NAMALWA (cell line): ENCODE measurements around the gene PHF12.
"Not testable (repeated sequence)": the region's sequence is repeated elsewhere in the genome, so short reads cannot be mapped to it uniquely, and the experiment has no call there.

Experiments
- DNase-seq: peaks from one replicate; pipeline ENCODE4 v3.0.0-alpha.2; 2015; ENCODE audit warnings: low spot score

PHF12 gene

DNA sequence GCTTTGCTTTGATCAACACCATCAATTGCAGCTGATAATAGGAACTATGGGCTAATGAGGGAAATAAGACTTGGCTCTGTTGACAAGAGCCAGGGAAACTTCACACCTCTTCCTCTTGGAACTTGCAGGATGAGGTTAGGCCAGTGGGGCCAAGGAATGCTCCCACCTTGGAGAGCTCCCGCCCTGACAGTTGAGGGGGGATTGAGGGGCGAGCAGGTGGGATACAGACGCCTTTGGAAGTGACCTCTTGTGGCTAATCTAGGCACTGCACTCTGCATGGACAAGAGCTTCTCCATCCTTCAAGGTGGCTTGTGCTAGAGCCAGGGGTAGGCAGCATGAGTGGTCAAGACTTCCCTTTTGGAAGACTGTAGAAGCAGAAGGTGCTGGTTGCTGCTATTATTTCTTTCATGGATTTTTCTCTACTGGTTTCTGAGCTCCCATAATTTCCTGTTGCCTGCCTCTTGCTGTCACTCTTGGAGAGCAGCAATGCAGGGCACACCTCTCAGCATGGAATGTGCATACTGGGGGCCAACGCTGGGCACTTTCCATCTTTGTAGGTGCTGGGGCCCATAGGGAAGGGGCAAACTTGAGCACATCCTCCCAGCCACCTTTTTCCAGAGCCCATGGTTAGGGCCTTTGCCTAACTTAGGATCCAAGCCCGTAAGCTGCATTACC lies 2.3 kb upstream of the PHF12 start:
- DNase-seq, result peak; percentile 76

DNA sequence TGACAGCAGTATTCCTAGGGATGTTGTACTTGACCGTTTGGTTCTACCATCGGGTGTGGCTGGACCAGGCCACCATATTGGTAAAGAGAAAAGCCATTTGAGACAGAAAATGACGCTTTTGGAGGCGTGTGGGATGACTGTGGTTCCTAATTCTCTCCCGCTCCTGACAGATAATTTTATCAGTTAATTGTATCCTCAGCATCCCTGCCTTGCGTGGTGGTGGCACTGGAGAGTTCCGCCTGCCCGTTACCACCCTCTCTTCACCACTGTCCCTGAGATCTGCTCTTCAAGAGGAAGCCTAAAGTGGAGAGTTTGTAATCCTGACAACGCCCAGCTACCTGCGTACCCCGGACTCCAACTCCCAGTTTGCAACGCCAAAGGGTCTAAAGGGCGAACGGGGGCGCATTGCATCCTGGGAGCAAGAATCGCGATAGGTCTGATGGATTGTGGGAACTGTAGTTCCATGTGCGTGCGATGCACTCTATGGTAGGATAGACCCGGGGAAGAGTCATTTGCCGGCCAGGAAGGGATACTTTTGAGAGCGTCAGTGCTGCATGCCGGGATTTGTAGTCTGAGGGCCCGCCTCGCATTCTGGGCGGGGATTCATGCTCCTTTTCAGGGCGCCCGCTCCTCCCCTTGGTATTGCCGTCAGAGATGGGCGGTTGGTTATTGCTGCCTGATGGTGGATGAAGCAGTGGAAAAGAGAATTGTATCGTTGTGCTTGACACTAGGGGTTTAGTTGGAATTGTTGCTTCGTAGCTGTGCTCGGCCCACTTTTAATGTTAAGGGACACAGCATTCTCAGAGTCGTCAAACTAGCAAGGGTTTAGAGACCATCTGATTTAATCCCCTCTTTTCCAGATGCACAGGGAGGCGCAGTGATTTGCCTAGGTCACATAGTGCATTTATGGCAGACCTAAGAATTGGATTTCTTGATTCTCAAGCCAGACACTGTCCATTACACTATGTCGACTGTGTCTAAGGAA lies 965 bp upstream of the PHF12 start:
- peak; percentile 100 for DNase-seq

DNA sequence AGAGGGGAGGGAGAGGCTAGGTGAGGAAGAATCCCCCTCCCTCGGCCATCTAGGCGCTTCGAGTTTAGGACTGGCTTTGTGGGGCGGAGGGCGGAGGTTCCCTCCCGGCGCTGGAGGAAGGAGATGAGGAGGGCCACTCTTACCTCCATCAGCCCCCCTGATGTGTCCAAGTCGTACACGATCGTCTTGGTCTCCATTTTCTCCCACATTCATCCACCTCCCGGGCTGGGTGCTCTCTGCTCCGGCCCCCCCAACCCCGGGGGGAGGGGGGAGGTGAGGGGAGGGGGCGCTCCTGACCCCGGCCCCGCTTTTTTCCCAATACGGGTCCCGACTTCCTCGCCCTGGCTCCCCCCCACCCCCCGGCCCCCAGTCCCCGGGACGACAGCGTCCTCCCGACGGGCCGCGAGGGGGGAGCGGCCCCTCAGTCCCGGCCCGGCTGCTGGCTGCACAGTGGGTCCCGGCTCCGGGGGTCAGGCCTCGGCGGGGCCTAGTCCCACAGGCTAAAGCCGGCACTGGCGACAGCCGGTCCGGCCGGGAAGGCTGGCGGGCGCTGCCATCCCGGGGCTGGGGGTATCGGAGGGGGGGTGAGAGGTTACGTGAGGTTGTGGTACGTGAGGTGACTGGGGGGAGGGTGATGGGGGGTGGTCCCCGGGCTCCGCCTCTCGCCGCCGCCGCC lies 428 bp downstream of the PHF12 start:
- DNase-seq, result no peak

DNA sequence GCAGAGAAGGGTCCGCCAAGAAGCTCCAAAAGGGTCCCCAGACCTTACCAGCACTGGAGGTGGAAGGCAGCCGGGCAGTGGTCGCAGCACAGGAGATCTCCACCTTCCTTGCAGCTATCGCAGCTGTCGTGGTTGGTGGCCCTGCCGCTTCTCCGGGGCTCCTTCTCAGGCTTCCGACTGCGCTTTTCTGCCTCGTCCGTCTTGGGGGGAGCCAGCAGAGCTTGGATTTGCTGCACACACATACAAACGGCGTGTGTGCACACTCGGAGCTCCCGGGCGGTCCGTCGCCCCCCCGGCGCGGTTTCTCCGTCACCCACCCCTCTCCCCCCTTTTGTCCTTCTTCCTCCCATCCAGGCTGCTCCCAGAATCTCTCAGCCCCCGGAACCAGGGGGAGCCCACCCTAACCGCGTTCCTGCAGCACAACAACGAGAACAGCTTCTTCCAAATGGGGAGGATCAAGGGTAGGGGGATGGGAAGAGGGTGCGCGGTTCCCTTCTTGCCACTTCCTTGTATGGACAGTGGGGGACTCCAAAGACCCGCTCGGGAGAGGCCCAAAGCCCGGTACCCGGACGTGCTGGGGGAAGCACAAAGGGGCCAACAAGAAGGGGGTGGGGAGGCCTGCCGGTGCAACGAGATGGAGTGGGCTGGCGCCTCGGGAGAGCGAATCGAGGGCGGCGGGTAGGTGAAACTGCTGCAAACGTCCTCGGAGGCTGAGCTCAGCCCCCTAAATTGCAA lies 1.1 kb downstream of the PHF12 start:
- peak; percentile 70 for DNase-seq

DNA sequence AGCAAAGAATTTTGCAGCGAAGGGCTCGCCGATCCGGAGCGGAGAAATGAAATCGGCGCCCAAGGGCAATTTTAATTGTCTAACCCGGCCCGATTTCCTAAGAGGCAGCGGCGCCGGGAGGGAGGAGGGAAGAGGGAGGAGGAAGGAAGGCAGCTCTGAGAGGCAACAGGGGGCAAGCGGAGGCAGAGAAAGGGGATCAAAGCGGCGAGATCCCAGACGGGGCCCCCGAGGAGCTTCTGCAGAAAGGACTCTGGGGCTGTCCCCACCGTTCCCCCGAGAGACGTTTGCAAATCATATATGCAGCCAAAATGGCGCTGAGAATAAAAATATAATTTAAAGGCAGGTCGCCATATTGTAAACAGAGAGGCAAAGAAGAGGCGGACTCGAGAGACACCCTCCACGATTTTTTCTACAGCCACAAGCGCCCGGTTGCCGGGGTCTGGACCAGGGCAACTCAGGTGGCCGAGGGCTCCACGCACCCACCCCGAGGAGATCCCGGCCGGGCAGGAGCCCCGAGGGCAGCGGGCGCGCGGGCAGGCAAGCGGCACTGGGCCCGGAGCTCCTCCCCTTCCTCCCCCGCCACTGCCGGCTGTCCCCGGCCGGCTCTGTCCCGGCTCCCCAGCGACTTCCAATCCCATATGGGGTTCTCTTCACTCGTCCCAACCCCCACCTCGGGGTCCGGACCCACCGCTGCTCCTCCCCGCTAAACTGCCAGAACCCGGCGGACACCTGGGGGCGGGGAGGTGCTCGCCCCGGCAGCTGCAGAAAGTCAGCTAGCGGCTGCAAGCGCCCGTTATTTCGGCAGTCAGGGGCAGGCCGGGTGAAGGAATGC lies 1.9 kb downstream of the PHF12 start:
- DNase-seq, result peak; percentile 73

DNA sequence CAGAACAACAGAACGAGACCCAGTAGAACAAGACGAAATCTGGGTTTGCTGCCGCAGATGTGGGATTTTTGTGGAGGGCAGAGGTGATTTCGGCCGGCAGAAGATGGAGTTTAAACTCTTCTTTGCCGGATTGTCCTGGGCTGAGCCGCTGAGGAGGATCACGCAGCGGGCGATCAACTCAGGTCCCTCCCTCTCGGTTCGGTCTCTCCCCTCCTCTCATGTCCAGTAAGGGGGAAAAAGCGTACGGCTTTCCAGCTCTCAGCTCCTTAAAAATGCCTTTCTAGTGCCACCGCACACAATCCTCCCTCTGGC lies 2.5 kb downstream of the PHF12 start:
- DNase-seq, result peak; percentile 19

DNA sequence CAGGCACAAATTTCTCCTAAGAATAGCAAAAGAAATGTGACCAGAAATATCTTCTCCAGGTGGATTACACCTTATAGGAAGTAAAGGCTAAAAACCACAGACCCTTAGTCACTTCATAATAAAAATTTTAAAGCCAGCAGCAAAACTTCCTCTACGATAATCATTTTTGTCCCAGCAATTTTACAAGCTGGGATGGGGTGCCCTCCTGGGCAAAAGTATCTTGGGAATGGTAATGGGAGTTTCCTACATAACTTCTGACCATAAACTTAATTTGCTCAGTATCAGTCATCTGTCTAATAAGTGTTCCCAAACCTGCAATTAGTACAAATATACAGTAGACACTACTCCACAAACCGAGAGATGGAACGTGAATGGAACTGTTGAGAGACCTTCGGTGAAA lies 3.0 kb downstream of the PHF12 start:
- no peak for DNase-seq

DNA sequence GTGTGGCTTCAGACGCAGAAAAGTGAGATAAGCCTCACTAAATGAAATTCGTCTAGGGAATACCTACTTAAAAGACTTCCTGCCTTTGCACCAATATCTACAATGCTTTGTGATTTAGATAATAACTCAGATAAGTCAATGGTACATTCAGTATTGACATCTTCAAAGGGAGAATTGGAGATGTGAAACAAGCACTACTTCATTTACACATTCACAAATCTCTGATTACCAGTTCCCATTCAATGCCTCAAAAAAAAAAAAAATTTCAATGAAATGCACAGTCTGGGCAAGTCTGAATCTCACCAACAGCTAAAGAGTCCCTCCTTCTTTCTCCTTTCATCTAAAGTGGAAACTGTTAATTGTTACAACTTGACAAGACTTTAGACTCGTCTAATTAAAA lies 3.7 kb downstream of the PHF12 start:
- DNase-seq, result no peak

DNA sequence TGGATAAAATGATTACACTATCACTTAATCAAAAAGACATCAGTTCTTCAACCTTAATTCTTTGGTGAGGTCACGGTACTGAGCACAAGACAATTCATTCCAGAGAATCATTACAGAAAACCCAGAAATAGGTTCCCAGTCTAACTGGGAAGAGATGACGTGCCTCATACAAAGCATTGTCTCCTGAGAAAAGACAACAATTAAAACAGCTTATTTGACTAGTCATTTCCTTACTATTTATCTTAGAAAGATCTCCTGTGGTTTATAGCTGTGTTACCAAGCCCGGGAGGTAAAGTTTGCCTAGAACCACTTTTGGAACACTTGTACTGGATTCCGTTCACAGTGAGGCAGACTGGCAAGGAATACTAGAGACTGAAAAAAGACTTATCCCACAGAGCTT lies 5.1 kb downstream of the PHF12 start:
- DNase-seq, result no peak

DNA sequence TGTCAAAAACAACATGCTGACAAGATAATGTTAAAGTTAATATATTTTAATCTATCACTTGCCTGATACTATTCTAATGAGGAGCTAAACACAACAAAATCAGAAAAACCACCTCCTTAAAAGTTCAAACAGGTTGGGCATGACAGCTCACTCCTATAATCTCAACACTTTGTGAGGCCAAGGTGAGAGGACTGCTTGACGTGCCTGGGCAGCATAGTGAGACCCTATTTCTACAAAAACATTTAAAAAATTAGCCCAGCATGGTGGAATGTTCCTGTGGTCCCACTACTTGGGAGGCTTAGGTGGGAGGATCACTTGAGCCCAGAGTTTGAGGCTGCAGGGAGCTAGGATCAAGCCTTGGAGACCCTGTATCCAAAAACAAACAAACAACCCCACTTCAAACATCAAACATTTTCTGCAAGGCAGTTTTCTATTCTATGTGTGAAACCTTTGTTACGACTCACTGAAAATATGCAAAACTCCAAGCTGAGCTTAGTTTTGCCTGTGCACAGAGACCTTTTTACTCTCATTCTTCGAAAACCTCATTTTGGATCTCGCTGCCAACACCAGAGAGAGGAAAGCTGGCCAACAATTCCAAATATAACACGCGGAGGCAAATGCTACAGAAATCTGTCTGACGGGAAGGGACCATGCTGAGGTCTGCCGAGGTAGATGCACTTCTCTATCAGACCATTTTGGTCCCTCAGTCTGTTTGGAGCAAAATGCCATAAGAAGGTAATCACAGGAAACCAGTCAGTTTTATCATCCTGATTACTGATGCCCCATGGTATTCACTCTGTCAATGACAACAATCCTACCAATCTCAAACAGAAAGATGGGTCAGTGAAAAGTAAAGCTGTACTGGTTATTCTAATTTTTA lies 6.2 kb downstream of the PHF12 start:
- no peak for DNase-seq

DNA sequence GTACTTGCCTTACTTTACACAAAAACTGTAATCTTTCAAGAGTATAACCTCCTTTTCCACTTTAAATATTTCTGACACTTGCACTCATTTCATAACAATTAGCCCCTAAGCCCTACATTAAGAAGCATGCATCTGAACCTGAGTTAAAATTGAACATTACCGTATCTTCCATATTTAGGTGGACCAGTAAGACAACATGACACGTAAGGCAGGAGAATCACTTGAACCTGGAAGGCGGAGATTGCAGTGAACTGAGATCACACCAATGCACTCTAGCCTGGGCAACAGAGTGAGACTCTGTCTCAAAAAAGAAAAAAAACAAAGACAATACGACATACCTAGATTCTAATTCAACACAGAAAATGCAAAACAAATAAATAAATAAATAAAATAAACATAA lies 7.0 kb downstream of the PHF12 start:
- DNase-seq, result no peak

DNA sequence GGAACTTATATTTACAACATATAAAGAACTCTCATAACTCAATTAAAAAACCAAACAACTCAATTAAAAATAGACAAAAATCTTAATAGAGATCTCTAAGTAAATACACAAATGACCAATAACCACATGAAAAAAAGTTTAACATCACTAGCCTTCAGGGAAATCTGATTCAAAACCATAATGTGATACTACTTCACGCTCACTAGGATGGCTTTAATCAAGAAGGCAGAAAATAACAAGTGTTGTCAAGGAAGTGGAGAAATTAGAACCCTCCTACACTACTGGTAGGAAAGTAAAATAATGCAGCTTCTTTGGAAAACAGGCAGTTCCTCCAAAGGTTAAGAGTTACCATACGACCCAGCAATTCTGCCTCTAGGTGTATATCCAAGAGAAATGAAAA lies 8.4 kb downstream of the PHF12 start:
- DNase-seq, result no peak

DNA sequence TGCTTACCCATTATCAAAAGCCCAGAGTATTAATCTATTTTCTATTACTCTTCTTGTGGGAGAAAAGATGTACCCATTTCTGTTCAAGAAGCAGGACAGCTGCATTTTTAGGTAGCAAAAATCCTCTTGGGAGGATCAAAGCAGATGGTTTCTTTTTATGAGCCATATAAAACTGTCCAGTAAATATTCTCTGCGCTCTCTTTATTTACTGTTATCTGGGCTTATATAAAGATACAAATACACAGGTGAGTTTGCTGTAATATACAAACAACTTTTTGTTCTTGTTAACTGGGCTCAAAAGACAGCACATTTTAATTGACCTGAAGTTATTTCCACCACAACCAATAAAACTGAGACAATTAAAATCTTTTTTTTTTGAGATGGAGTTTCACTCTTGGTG lies 10.1 kb downstream of the PHF12 start:
- no peak for DNase-seq

DNA sequence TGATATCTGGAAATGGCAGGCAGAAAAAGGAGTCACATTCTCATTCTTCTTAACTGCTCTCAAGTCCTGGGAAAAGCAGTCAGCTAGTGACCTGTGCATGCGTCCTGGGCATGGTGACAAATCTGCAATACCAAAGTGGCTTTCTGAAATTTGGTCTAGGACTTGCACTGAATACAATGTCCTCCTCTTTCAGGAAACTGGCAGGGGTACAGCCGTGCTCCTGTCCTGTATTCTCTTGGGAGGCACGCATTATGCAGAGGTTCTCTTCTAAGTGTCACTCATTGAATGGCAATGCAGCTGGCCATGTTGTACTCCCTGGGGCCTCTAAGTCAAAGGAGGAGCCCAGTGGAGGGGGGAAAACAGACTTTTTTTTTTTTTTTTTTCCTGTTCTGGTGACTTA lies 10.6 kb downstream of the PHF12 start:
- no peak for DNase-seq

DNA sequence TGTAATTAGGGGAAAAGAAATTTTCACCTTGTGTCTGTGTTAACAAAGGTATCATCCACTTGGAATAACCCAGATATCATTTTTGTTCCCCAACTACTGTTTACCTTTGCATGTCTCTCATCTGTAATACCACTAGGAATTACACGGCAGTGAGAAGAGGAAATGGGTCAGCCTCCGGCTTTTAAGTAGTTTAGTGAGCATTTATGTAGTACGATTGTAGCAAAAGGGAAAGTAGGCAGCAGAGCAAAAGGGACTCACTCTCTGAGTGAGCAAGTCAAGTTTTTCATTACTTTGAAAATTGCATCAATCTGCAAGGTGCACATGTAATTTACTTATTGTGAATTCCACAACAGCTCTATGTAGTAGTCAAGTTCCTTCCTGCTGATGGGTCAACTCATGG lies 11.2 kb downstream of the PHF12 start:
- DNase-seq, result no peak

DNA sequence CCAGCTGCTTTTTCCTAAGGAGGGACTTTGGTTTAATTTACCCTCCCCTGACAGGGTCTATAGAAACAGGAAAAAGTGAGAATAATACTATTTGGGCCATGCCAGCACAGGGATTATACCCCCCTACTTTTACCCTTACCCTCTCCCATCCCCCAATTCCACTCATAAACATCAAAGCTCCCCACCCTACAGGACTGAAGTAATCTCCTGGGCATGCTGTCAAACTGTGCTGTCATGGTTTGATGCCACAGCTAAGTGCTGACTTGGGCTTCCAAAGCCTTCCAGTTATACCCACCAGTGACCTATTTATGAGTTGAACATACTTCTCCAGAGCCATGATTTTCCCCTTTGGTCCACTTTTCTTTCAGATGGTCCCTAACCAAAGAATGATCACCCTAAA lies 12.8 kb downstream of the PHF12 start:
- no peak for DNase-seq

DNA sequence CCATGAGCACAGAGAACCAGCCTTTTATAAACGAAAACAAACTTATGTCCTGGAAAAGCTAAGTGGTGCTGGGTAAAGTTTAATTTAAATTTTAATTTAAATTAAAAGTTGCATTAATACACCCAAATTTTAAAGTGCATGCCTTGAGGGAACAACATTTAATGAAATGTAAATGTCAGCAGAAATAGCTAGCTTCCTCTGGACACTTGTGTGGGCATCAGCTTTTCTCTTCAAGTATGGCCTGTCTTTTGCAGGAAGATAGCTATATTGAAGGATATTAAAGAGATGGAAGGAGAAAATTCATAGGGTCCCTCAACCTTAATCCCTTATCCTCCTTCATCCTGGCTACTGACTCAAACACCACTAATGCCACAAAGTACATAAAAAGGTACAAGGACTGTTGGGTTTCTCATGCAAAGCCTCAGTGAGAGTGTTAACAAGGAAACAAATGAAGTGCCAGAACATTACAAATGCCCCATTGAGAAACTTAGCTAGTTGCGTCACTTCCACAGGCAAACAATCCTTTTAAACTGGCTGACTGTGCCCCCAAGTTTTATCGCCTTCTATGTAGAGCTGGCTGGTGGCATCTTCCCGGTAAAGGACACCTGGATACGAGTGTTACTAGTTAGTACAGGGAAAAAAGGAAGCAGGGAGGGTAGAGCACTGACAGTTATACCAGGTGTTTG lies 14.1 kb downstream of the PHF12 start:
- no peak for DNase-seq

DNA sequence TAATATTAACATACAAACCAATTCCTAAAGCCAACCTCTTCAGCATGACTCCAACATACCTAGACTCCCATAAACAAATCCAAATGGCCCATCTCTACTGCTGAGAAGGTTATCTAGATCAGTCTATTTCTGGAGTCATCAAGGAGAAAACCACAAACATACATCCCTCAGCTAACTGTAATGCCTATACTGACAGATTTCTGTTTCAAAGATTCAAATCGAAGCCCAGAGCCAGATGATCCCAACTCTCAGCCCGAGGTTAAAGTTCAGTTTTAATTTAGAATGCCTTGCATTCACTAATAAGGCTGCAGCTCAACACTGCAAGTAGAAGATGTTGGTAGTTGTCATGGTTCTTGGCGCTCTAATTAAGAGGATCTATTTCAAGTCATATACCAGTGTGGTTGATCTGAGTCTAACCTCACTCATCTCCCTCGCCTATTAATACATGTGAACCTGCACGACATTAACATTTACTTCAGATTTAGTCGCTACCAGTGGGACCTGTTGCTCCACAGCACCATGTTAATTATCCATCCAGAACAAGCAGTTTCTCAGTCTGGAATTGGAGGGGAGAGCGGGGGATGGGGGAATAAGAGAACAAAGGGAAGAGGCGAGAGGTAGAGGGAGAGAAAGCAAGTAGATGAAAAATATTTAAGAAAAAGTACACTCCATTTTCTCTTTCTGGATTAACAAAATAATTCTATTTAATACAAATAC lies 15.4 kb downstream of the PHF12 start:
- no peak for DNase-seq

DNA sequence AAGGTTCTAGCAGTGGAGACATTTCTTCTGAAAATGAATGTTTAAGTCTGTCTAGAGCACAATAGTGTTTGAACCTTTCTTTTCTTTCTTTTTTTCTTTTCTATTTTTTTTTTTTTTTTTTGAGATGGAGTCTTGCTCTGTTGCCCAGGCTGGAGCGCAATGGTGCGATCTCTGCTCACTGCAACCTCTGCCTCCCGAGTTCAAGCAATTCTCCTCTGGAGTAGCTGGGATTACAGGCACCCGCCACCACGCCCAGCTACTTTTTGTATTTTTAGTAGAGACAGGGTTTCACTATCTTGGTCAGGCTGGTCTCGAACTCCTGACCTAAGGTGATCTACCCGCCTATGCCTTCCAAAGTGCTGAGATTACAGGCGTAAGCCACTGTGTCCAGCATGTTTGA lies 16.8 kb downstream of the PHF12 start:
- not testable (repeated sequence) for DNase-seq
